ENCODE measurements around the gene FNDC11.

The FNDC11 gene

GRCh38 chr20:63521602-63522001 lies 32.4 kb upstream of the FNDC11 start:
- H3K27ac ChIP-seq (ENCODE audit: low read depth, low read length): no peak overlapping the region
- peaks cover 4% of the 10 kb centered on the region for H3K79me2 ChIP-seq (ENCODE audit: control insufficient read depth, insufficient read depth, low read length)
- H3K18ac ChIP-seq (ENCODE audit: low read length): peak overlapping the region; percentile 8
- no peak for DNase-seq
- H2AK5ac ChIP-seq (ENCODE audit: low read length): no peak overlapping the region
- H3K27me3 ChIP-seq (ENCODE audit: insufficient read depth, low read length, poor library complexity): no peaks in the 10 kb centered on the region
- peaks cover 12% of the 10 kb centered on the region for H3K79me1 ChIP-seq (ENCODE audit: low read length)
- no peak overlapping the region for H3K23ac ChIP-seq (ENCODE audit: low read length)
- no peak overlapping the region for H4K8ac ChIP-seq (ENCODE audit: low read depth, low read length)
- H3K36me3 ChIP-seq (ENCODE audit: control insufficient read depth, insufficient read depth, low read length): no peaks in the 10 kb centered on the region
- H3K56ac ChIP-seq (ENCODE audit: low read length): peak overlapping the region; percentile 95
- WGBS (ENCODE audit: extremely low coverage, insufficient coverage, low lambda C conversion rate): no CpG with 5 or more reads among the region's 23 CpGs
- H3K4me1 ChIP-seq (ENCODE audit: control insufficient read depth, low read depth, low read length): no peaks in the 10 kb centered on the region
- H3K4me2 ChIP-seq (ENCODE audit: low read length): peak overlapping the region; percentile 96
- H3K4ac ChIP-seq (ENCODE audit: low read depth, low read length): no peak overlapping the region
- no peak overlapping the region for H4K5ac ChIP-seq (ENCODE audit: low read length)
- H2BK120ac ChIP-seq (ENCODE audit: low read depth, low read length): no peak overlapping the region
- no peak overlapping the region for H2BK15ac ChIP-seq (replicated peaks; ENCODE audit: low read depth)
- H2BK5ac ChIP-seq (ENCODE audit: low read length): no peak overlapping the region
- H3K4me3 ChIP-seq (ENCODE audit: low read length): peak overlapping the region; percentile 82
- peak overlapping the region; percentile 97 for H3K9ac ChIP-seq (ENCODE audit: low read length)

- no peak overlapping the region for H2BK15ac ChIP-seq (replicated peaks; ENCODE audit: low read depth)
- peak overlapping the region; percentile 6 for H3K9ac ChIP-seq (ENCODE audit: low read length)
- H3K56ac ChIP-seq (ENCODE audit: low read length): no peak overlapping the region
- H3K4ac ChIP-seq (ENCODE audit: low read depth, low read length): no peak overlapping the region
- H3K79me1 ChIP-seq (ENCODE audit: low read length): peaks cover 12% of the 10 kb centered on the region
- H3K36me3 ChIP-seq (ENCODE audit: control insufficient read depth, insufficient read depth, low read length): no peaks in the 10 kb centered on the region
- no peaks in the 10 kb centered on the region for H3K27me3 ChIP-seq (ENCODE audit: insufficient read depth, low read length, poor library complexity)
- H3K23ac ChIP-seq (ENCODE audit: low read length): no peak overlapping the region
- H3K18ac ChIP-seq (ENCODE audit: low read length): no peak overlapping the region
- no peak overlapping the region for H2AK5ac ChIP-seq (ENCODE audit: low read length)
- no peak overlapping the region for H3K4me3 ChIP-seq (ENCODE audit: low read length)
- H2BK5ac ChIP-seq (ENCODE audit: low read length): no peak overlapping the region
- H3K79me2 ChIP-seq (ENCODE audit: control insufficient read depth, insufficient read depth, low read length): peaks cover 4% of the 10 kb centered on the region
- H4K8ac ChIP-seq (ENCODE audit: low read depth, low read length): no peak overlapping the region
- WGBS (ENCODE audit: extremely low coverage, insufficient coverage, low lambda C conversion rate): no CpG with 5 or more reads among the region's 13 CpGs
- no peak for DNase-seq
- H3K27ac ChIP-seq (ENCODE audit: low read depth, low read length): no peak overlapping the region
- no peaks in the 10 kb centered on the region for H3K4me1 ChIP-seq (ENCODE audit: control insufficient read depth, low read depth, low read length)
- no peak overlapping the region for H3K4me2 ChIP-seq (ENCODE audit: low read length)
- no peak overlapping the region for H4K5ac ChIP-seq (ENCODE audit: low read length)
- no peak overlapping the region for H2BK120ac ChIP-seq (ENCODE audit: low read depth, low read length)
Measured at GRCh38 chr20:63522091-63522868, 31.7 kb upstream of the FNDC11 start.

GRCh38 chr20:63522981-63523611 lies 30.9 kb upstream of the FNDC11 start:
- no peak for DNase-seq
- Histone ChIP-seq H4K8ac (ENCODE audit: low read depth, low read length) (no peak overlapping the region), H3K4me3 (ENCODE audit: low read length) (no peak overlapping the region), H3K27ac (ENCODE audit: low read depth, low read length) (no peak overlapping the region), H3K79me1 (ENCODE audit: low read length) (peaks cover 12% of the 10 kb centered on the region), H3K4me2 (ENCODE audit: low read length) (no peak overlapping the region), H3K4ac (ENCODE audit: low read depth, low read length) (no peak overlapping the region), H3K4me1 (ENCODE audit: control insufficient read depth, low read depth, low read length) (no peaks in the 10 kb centered on the region), H3K36me3 (ENCODE audit: control insufficient read depth, insufficient read depth, low read length) (no peaks in the 10 kb centered on the region), H3K79me2 (ENCODE audit: control insufficient read depth, insufficient read depth, low read length) (peaks cover 4% of the 10 kb centered on the region), H2AK5ac (ENCODE audit: low read length) (no peak overlapping the region), H3K56ac (ENCODE audit: low read length) (no peak overlapping the region), H3K27me3 (ENCODE audit: insufficient read depth, low read length, poor library complexity) (no peaks in the 10 kb centered on the region), H3K18ac (ENCODE audit: low read length) (no peak overlapping the region), H3K23ac (ENCODE audit: low read length) (no peak overlapping the region), H2BK5ac (ENCODE audit: low read length) (no peak overlapping the region), H2BK120ac (ENCODE audit: low read depth, low read length) (no peak overlapping the region), H3K9ac (ENCODE audit: low read length) (no peak overlapping the region), H2BK15ac (replicated peaks; ENCODE audit: low read depth) (no peak overlapping the region), H4K5ac (ENCODE audit: low read length) (no peak overlapping the region)
- no CpG with 5 or more reads among the region's 11 CpGs for WGBS (ENCODE audit: extremely low coverage, insufficient coverage, low lambda C conversion rate)

- no peak overlapping the region for H3K23ac ChIP-seq (ENCODE audit: low read length)
- no peaks in the 10 kb centered on the region for H3K27me3 ChIP-seq (ENCODE audit: insufficient read depth, low read length, poor library complexity)
- no CpG with 5 or more reads among the region's 3 CpGs for WGBS (ENCODE audit: extremely low coverage, insufficient coverage, low lambda C conversion rate)
- no peak overlapping the region for H2BK5ac ChIP-seq (ENCODE audit: low read length)
- DNase-seq: no peak
- H2BK15ac ChIP-seq (replicated peaks; ENCODE audit: low read depth): no peak overlapping the region
- H2BK120ac ChIP-seq (ENCODE audit: low read depth, low read length): no peak overlapping the region
- no peak overlapping the region for H4K5ac ChIP-seq (ENCODE audit: low read length)
- no peak overlapping the region for H2AK5ac ChIP-seq (ENCODE audit: low read length)
- no peak overlapping the region for H4K8ac ChIP-seq (ENCODE audit: low read depth, low read length)
- H3K18ac ChIP-seq (ENCODE audit: low read length): no peak overlapping the region
- H3K56ac ChIP-seq (ENCODE audit: low read length): no peak overlapping the region
- H3K36me3 ChIP-seq (ENCODE audit: control insufficient read depth, insufficient read depth, low read length): no peaks in the 10 kb centered on the region
- H3K4me1 ChIP-seq (ENCODE audit: control insufficient read depth, low read depth, low read length): no peaks in the 10 kb centered on the region
- peaks cover 12% of the 10 kb centered on the region for H3K79me1 ChIP-seq (ENCODE audit: low read length)
- no peak overlapping the region for H3K27ac ChIP-seq (ENCODE audit: low read depth, low read length)
- no peak overlapping the region for H3K4me2 ChIP-seq (ENCODE audit: low read length)
- H3K4ac ChIP-seq (ENCODE audit: low read depth, low read length): no peak overlapping the region
- no peak overlapping the region for H3K4me3 ChIP-seq (ENCODE audit: low read length)
- peaks cover 4% of the 10 kb centered on the region for H3K79me2 ChIP-seq (ENCODE audit: control insufficient read depth, insufficient read depth, low read length)
- no peak overlapping the region for H3K9ac ChIP-seq (ENCODE audit: low read length)
Measured at GRCh38 chr20:63525185-63525584, 28.8 kb upstream of the FNDC11 start.

- Histone ChIP-seq H3K4ac (ENCODE audit: low read depth, low read length) (no peak overlapping the region), H3K27ac (ENCODE audit: low read depth, low read length) (no peak overlapping the region)
Measured at GRCh38 chr20:63525971-63526370, 28.0 kb upstream of the FNDC11 start.

More at GRCh38 chr20:63525971-63526370, 28.0 kb upstream of the FNDC11 start:
- H3K79me2 ChIP-seq (ENCODE audit: control insufficient read depth, insufficient read depth, low read length): peaks cover 4% of the 10 kb centered on the region
- no peak overlapping the region for H2AK5ac ChIP-seq (ENCODE audit: low read length)
- no peak overlapping the region for H2BK5ac ChIP-seq (ENCODE audit: low read length)
- H3K79me1 ChIP-seq (ENCODE audit: low read length): peaks cover 12% of the 10 kb centered on the region
- no peak for DNase-seq
- no peak overlapping the region for H4K8ac ChIP-seq (ENCODE audit: low read depth, low read length)
- no peak overlapping the region for H3K4me3 ChIP-seq (ENCODE audit: low read length)
- H2BK15ac ChIP-seq (replicated peaks; ENCODE audit: low read depth): no peak overlapping the region
- H3K23ac ChIP-seq (ENCODE audit: low read length): no peak overlapping the region
- H3K4me2 ChIP-seq (ENCODE audit: low read length): no peak overlapping the region
- no peak overlapping the region for H3K18ac ChIP-seq (ENCODE audit: low read length)
- no peak overlapping the region for H3K56ac ChIP-seq (ENCODE audit: low read length)
- no peaks in the 10 kb centered on the region for H3K4me1 ChIP-seq (ENCODE audit: control insufficient read depth, low read depth, low read length)
- no peaks in the 10 kb centered on the region for H3K36me3 ChIP-seq (ENCODE audit: control insufficient read depth, insufficient read depth, low read length)
- no CpG with 5 or more reads among the region's 2 CpGs for WGBS (ENCODE audit: extremely low coverage, insufficient coverage, low lambda C conversion rate)
- H4K5ac ChIP-seq (ENCODE audit: low read length): no peak overlapping the region
- H3K27me3 ChIP-seq (ENCODE audit: insufficient read depth, low read length, poor library complexity): no peaks in the 10 kb centered on the region
- H3K9ac ChIP-seq (ENCODE audit: low read length): no peak overlapping the region
- H2BK120ac ChIP-seq (ENCODE audit: low read depth, low read length): no peak overlapping the region
